ENCODE data around the gene NOX4. TPM values are rescaled to one million over a fixed set of nuclear protein-coding genes. Genes with fewer than 3 reads are reported as not detected.
"Not testable (repeated sequence)": the region's sequence is repeated elsewhere in the genome, so short reads cannot be mapped to it uniquely, and the experiment has no call there.

Gene NOX4
- total RNA-seq, 6 experiments from 2014 or later, result 0.18 to 0.62 (median 0.20) TPM; not detected in 1

- H3K9me3 ChIP-seq, result no peaks in the 10 kb centered on the region
- 83% methylated on average over 5 of the region's 5 CpGs for WGBS (ENCODE audit: insufficient coverage, low coverage, low lambda C conversion rate, missing lambda C conversion rate)
- no peak for ATAC-seq
Observed at GRCh38 chr11:89327885-89328284, 163.3 kb downstream of the NOX4 start.

GRCh38 chr11:89321401-89321800 lies 169.8 kb downstream of the NOX4 start:
- no peak overlapping the region for H3K27ac ChIP-seq
- no peaks in the 10 kb centered on the region for H3K4me1 ChIP-seq
- ATAC-seq, result no peak
- H3K27me3 ChIP-seq, result no peaks in the 10 kb centered on the region
- H3K36me3 ChIP-seq, result no peaks in the 10 kb centered on the region
- H3K4me3 ChIP-seq, result no peak overlapping the region
- WGBS (ENCODE audit: insufficient coverage, low coverage, low lambda C conversion rate, missing lambda C conversion rate), result 74% methylated on average over 2 of the region's 2 CpGs
- TF ChIP-seq POLR2A (IDR thresholded peaks at IDR 0.05), result no peak
- TF ChIP-seq, protein P1, sequence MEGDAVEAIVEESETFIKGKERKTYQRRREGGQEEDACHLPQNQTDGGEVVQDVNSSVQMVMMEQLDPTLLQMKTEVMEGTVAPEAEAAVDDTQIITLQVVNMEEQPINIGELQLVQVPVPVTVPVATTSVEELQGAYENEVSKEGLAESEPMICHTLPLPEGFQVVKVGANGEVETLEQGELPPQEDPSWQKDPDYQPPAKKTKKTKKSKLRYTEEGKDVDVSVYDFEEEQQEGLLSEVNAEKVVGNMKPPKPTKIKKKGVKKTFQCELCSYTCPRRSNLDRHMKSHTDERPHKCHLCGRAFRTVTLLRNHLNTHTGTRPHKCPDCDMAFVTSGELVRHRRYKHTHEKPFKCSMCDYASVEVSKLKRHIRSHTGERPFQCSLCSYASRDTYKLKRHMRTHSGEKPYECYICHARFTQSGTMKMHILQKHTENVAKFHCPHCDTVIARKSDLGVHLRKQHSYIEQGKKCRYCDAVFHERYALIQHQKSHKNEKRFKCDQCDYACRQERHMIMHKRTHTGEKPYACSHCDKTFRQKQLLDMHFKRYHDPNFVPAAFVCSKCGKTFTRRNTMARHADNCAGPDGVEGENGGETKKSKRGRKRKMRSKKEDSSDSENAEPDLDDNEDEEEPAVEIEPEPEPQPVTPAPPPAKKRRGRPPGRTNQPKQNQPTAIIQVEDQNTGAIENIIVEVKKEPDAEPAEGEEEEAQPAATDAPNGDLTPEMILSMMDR (IDR thresholded peaks at IDR 0.05), result no peak
- no peaks in the 10 kb centered on the region for H3K9me3 ChIP-seq
- intact Hi-C loops (cut with DNase I), result no loop called here
- no peak for DNase-seq

More at GRCh38 chr11:89327885-89328284, 163.3 kb downstream of the NOX4 start:
- no peak for TF ChIP-seq POLR2A (IDR thresholded peaks at IDR 0.05)
- TF ChIP-seq, protein P1 (IDR thresholded peaks at IDR 0.05), result no peak
- Histone ChIP-seq H3K36me3 (no peaks in the 10 kb centered on the region), H3K27ac (no peak overlapping the region), H3K4me1 (no peaks in the 10 kb centered on the region), H3K4me3 (no peak overlapping the region), H3K27me3 (no peaks in the 10 kb centered on the region)
- intact Hi-C loops (cut with DNase I), result no loop called here
- no peak for DNase-seq

GRCh38 chr11:89310607-89311006 lies 180.6 kb downstream of the NOX4 start:
- peak in 2 of 4 donors; percentile 44 to 55 for ATAC-seq
- WGBS (ENCODE audit: insufficient coverage, low coverage, low lambda C conversion rate, missing lambda C conversion rate), result 24% methylated on average over 3 of the region's 3 CpGs
- H3K4me1 ChIP-seq, result peaks cover 0 to 16% (median 0%) of the 10 kb centered on the region in 4 donors
- H3K9me3 ChIP-seq; H3K27ac ChIP-seq; DNase-seq; H3K4me3 ChIP-seq; intact Hi-C loops (cut with DNase I); H3K27me3 ChIP-seq; H3K36me3 ChIP-seq: not testable (repeated sequence)

- peaks cover 0 to 16% (median 0%) of the 10 kb centered on the region in 4 donors for H3K4me1 ChIP-seq
- H3K27me3 ChIP-seq; H3K36me3 ChIP-seq; intact Hi-C loops (cut with DNase I); H3K4me3 ChIP-seq; H3K27ac ChIP-seq; H3K9me3 ChIP-seq; DNase-seq: not testable (repeated sequence)
- WGBS (ENCODE audit: insufficient coverage, low coverage, low lambda C conversion rate, missing lambda C conversion rate), result 48% methylated on average over 3 of the region's 3 CpGs
- ATAC-seq, result peak in 3 of 4 donors; percentile 65 to 76 (median 66)
Observed at GRCh38 chr11:89309321-89309985, 181.7 kb downstream of the NOX4 start.

GRCh38 chr11:89308272-89308671 lies 182.9 kb downstream of the NOX4 start:
- 63% methylated on average over 1 of the region's 1 CpG for WGBS (ENCODE audit: insufficient coverage, low coverage, low lambda C conversion rate, missing lambda C conversion rate)
- not testable (repeated sequence) for H3K4me3 ChIP-seq

DNA sequence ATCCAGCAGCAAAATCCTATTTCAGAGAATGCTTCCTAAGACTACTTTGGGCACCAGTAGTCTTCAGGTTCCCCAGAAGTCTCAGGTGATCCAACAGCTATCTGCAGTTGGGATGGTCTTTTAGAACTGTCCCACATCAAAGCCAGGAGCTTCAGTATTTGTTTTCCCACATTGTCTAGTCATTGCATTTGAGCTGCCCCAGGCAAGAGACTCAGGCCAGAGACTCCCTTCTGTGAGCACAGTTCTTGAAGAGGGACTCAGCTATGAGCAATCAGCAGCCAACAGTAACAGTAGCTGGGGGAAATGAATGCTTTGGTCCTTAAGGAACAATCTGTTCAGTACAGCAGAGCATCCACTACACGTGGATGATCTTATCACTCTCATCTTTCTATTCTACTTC lies 188.1 kb downstream of the NOX4 start:
- intact Hi-C loops (cut with DNase I), result not testable (repeated sequence)

More at GRCh38 chr11:89308272-89308671, 182.9 kb downstream of the NOX4 start:
- peaks cover 0 to 16% (median 0%) of the 10 kb centered on the region in 4 donors for H3K4me1 ChIP-seq
- peak in 3 of 4 donors; percentile 45 to 76 (median 67) for ATAC-seq
- H3K27me3 ChIP-seq; H3K36me3 ChIP-seq; intact Hi-C loops (cut with DNase I); DNase-seq; H3K9me3 ChIP-seq; H3K27ac ChIP-seq: not testable (repeated sequence)

GRCh38 chr11:89295023-89295422 lies 196.2 kb downstream of the NOX4 start:
- H3K9me3 ChIP-seq; H3K4me3 ChIP-seq; DNase-seq; H3K36me3 ChIP-seq; H3K4me1 ChIP-seq; ATAC-seq; intact Hi-C loops (cut with DNase I); H3K27me3 ChIP-seq; H3K27ac ChIP-seq: not testable (repeated sequence)
- WGBS (ENCODE audit: insufficient coverage, low coverage, low lambda C conversion rate, missing lambda C conversion rate), result 93% methylated on average over 5 of the region's 7 CpGs

More for the DNA sequence above, 188.1 kb downstream of the NOX4 start:
- not testable (repeated sequence) for H3K9me3 ChIP-seq, H3K36me3 ChIP-seq, H3K27me3 ChIP-seq, H3K27ac ChIP-seq, DNase-seq, ATAC-seq, H3K4me1 ChIP-seq, H3K4me3 ChIP-seq
- 25% methylated on average over 1 of the region's 1 CpG for WGBS (ENCODE audit: insufficient coverage, low coverage, low lambda C conversion rate, missing lambda C conversion rate)
